Stomach (tissue), 4 donors: ENCODE data around the gene PRDM16.

Experiments used
- POLR2A ChIP-seq, 4 donors: fragments of 450-650 bp; IDR thresholded peaks; one replicate each; pipeline ENCODE4 v1.6.1; 2016; ENCODE audit warnings: antibody characterized with exemption in 4 of 4, control low read depth in 2 of 4, mild to moderate bottlenecking in 1 of 4, moderate library complexity in 1 of 4
- POLR2AphosphoS5 ChIP-seq, 3 donors: sonication (generic); formaldehyde crosslinking; IDR thresholded peaks; one replicate each; pipeline ENCODE4 v1.6.1; 2016; ENCODE audit warnings: antibody characterized with exemption in 3 of 3
- TF ChIP-seq, protein P1 (sequence below), 7 experiments: fragments of 450-650 bp in 4 of 7; fragments of 200-600 bp in 3 of 7; sonication (generic) in 3 of 7; IDR thresholded peaks; one replicate each; pipeline ENCODE4 v1.5.1; 2016 to 2019; ENCODE audit warnings: antibody characterized with exemption in 7 of 7, control low read depth in 2 of 7, mild to moderate bottlenecking in 1 of 7

DNA sequence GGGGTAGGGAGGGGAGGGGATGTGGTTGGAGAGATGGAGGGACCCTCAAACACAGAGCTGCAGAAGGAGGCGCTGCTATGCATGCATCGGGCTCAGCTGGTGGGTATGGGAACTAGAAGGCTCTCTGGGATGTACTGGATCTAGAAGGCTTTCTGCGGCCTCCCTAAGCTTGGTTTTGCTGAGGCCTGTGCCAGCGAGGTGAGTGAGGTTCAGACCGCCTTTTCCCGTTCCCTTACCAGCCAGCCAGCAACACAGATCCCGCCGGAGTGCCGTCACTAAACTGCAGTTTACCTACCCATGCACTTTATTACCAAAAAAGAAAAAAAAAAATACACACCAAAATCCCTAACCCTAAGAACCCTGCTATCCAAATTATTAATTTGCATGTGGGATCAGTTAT is 180.2 kb downstream of the PRDM16 start:
- TF ChIP-seq POLR2A (IDR thresholded peaks at IDR 0.05) (no peak), POLR2AphosphoS5 (IDR thresholded peaks at IDR 0.05) (no peak)
- TF ChIP-seq, protein P1, sequence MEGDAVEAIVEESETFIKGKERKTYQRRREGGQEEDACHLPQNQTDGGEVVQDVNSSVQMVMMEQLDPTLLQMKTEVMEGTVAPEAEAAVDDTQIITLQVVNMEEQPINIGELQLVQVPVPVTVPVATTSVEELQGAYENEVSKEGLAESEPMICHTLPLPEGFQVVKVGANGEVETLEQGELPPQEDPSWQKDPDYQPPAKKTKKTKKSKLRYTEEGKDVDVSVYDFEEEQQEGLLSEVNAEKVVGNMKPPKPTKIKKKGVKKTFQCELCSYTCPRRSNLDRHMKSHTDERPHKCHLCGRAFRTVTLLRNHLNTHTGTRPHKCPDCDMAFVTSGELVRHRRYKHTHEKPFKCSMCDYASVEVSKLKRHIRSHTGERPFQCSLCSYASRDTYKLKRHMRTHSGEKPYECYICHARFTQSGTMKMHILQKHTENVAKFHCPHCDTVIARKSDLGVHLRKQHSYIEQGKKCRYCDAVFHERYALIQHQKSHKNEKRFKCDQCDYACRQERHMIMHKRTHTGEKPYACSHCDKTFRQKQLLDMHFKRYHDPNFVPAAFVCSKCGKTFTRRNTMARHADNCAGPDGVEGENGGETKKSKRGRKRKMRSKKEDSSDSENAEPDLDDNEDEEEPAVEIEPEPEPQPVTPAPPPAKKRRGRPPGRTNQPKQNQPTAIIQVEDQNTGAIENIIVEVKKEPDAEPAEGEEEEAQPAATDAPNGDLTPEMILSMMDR (IDR thresholded peaks at IDR 0.05), result no peak
